CD4-positive, alpha-beta T cell treated with Interleukin-1 beta for 1 hour (primary cell): ENCODE data around the gene RAPGEF6.
"Not testable (repeated sequence)": the region's sequence is repeated elsewhere in the genome, so short reads cannot be mapped to it uniquely, and the experiment has no call there.

Experiments used
- DNase-seq, 2 donors: peaks; one replicate each; pipeline ENCODE4 v3.0.0-alpha.2; 2020 to 2022

The RAPGEF6 gene

DNA sequence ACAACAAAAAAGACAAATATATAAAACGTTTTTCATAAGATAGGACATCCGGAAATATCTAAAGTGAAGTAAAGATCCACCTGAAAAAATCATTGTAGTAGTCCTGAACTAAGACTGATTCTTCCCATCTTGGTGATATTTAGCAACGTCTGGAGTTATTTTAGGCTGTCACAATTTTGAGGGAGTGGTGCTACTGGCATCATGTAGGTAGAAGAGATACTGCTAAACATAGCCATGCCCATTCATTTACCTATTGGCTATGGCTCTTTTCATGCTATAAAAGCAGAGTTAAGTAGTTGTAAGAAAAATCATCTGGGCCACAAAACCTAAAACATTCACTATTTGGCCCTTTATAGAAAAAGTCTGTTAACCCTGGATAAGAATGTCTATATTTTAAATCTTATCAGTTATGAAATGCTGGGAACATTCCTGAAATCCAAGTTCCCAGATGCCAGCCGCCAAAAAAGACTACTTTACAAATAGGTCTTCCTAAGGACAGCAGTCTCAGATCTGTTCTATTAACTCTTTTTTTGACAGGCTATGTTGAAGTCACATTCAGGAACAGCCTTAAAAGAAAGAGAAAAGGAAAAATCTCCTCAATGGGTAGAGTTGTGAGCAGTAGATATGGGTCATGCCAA, 27.0 kb downstream of the RAPGEF6 start:
- DNase-seq = no peak

GRCh38 chr5:131607418-131607817, 27.6 kb downstream of the RAPGEF6 start:
- DNase-seq = no peak

DNA sequence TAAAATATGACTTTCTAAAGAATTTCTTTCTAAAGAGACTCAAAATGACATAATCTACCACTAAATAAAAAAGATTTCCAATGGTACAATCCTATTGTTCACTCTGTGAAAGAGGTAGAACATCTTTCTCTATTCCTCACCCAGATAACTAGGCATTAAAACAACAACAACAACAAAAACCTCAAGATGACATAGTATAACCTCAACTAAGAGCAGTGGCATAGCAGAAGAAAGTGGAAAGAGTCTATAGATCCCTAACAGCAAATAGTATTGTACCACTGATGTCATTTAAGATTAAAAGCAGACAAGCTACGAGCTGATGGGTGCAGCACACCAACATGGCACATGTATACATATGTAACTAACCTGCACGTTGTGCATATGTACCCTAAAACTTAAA, 29.9 kb downstream of the RAPGEF6 start:
- DNase-seq = no peak

- peak in 1 of 2 donors; percentile 42 for DNase-seq
Observed at GRCh38 chr5:131595088-131596033, 39.7 kb downstream of the RAPGEF6 start.

DNA sequence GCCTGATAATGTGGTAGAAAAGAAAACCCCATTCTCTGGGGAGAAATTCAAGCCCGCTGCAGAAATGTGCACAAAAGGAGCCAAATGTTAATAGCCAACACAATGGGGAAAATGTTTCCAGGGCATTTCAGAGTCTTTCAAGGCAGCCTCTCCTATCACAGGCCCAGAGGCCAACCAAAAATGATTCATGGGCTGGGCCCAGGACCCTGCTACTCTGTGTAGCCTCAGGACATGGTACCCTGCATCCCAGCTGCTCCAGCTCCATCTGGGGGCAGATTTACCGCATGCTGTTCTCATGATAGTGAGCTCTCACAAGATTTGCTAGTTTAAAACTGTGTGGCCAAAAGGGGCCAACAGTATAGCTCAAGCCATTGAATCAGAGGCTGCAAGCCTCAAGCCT, 41.1 kb downstream of the RAPGEF6 start:
- no peak for DNase-seq

DNA sequence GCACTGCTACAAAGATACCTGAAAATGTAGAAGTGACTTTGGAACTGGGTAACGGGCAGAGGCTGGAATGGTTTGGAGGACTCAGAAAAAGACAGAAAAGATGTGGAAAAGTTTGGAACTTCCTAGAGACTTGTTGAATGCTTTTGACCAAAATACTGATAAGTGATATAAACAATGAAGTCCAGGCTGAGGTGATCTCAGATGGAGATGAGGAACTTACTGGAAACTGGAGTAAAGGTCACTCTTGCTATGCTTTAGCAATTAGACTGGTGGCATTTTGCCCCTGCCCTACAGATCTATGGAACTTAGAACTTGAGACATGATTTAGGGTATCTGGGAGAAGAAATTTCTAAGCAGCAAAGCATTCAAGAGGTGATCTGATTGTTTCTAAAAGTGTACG, 41.6 kb downstream of the RAPGEF6 start:
- DNase-seq = not testable (repeated sequence)

DNA sequence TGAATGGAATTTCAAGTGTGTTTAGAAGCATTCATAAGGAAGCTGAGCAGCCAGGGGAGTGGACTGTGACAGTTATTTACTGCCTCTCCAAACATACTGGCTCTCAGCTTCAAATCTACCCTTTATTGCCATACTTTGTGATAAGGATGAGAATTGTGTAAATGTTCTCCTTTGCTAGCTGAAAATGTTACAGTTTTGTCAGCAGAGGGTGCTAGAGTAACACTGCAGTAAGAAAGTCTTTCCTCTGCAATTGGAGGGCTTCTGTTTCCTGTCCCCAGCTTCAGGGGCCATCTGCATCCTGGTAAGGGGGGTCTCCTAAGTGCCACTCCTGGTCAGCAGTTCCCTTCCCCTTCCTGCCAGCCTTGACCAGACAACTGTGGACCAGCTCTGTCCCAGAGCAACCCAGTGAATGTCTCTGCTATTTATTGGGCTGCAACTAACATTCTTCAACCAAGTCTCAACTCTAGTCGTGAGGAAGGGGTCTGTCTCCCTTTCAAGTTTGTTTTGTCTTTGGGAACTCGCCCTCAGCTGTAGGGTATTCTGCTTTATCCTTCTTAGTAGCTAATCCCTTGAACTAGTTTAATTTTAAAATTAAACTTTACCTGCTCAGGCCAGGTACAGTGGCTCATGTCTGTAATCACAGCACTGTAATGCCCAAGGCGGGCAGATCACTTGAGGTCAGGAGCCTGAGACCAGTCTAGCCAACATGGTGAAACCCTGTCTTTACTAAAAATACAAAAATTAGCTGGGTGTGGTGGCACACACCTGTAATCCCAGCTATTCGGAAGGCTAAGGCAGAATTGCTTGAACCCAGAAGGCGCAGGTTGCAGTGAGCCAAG, 45.3 kb downstream of the RAPGEF6 start:
- DNase-seq = peak; percentile 18 to 65

- no peak for DNase-seq
Observed at GRCh38 chr5:131587541-131587940, 47.5 kb downstream of the RAPGEF6 start.

DNA sequence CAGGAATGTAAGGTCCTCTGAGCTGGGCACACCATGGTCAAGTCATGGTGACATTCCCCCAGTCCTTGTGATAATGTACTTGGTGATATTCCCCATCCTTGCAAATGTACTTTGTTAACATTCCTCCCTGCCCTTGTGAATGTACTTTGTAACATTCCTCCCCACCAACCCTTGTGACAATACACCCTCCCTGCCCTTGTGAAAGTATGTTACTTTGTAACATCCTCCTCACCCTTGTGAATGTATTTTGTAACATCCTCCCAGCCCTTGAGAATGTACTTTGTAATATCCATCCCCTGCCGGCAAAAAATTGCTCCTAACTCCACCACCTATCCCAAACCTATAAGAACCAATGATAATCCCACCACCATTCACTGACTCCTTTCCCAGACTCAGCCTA, 53.3 kb downstream of the RAPGEF6 start:
- DNase-seq = no peak

DNA sequence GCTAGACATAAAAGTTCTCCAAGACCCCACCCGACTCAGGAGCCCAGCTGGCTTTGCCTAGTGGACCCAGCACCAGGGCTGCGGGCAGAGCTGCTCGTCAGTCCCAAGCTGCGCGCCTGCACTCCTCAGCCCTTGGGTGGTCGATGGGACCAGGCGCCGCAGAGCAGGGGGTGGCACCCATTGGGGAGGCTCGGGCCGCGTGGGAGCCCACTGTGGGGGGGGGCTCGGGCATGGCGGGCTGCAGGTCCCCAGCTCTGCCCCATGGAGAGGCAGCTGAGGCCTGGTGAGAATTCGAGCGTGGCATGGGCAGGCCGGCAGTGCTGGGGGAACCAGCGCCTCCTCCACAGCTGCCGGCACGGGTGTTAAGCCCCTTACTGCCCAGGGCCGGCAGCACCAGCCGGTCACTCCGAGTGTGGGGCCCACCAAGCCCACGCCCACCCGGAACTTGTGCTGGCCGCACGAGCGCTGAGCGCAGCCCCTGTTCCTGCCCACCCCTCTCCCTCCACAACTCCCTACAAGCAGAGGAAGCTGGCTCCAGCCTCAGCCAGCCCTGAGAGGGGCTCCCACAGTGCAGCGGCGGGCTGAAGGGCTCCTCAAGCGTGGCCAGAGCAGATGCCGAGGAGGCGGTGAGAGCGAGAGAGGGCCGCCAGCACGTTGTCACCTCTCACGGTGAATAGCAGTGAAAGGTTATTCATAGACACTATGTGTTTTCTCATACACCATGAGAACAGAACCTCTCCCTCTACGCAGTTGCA, 54.9 kb downstream of the RAPGEF6 start:
- no peak for DNase-seq

- no peak for DNase-seq
Observed at GRCh38 chr5:131575660-131576227, 59.3 kb downstream of the RAPGEF6 start.

DNA sequence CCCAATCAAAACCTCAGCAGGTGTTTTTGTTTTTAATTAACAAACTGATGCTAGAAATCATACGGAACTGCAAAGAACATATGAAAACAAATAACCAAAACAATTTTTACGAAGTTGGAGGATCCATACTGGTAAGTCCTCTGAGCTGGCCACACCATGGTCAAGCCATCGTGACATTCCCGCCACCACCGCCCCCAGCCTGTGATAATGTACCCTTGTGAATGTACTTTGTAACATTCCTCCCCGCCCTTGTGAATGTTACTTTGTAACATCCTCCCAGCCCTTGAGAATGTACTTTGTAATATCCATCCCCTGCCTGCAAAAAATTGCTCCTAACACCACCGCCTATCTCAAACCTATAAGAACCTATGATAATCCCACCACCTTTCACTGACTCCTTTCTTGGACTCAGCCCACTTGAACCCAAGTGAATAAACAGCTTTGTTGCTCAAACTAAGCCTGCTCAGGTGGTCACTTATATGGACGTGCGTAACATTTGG, 63.3 kb downstream of the RAPGEF6 start:
- DNase-seq = no peak

DNA sequence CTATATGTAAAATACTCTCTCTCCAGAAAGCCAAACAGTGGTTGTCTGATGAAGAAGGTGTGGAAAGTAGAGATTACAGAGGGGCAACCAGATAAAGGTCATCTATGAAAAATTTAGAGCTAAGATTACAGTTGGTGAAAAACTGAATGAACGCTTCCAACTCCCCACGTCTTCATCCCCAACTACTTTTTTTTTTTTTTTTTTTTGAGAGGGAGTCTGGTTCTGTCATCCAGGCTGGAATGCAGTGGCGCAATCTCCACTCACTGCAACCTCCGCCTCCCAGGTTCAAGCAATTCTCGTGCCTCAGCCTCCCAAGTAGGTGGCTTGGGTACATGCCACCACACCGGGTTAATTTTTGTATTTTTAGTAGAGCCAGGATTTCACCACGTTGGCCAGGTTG, 64.3 kb downstream of the RAPGEF6 start:
- DNase-seq = no peak

GRCh38 chr5:131564229-131564652, 70.8 kb downstream of the RAPGEF6 start:
- no peak for DNase-seq

- no peak for DNase-seq
Observed at GRCh38 chr5:131563434-131564228, 71.4 kb downstream of the RAPGEF6 start.

- DNase-seq = no peak
Observed at GRCh38 chr5:131550606-131551005, 84.4 kb downstream of the RAPGEF6 start.

GRCh38 chr5:131548176-131548575, 86.9 kb downstream of the RAPGEF6 start:
- DNase-seq = peak in 1 of 2 donors; percentile 64

- no peak for DNase-seq
Observed at GRCh38 chr5:131545845-131546244, 89.2 kb downstream of the RAPGEF6 start.

DNA sequence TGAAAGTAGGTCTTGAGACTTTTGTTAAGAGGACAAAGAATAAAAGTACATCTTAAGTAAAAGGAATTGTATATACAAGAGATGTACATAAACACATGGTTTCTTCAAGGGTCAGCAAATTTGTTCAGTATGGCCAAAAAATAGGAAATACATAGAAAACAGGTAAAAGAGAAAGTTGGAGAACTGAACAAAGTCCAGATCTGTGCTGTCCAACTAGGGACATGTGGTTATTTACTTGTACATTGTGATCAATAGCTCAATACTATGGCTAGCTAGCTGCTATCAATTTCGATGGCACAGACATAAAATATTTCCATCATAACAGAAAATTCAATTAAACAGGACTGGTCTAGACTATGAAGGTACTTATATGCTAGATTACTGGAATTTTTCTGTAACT, 92.3 kb downstream of the RAPGEF6 start:
- DNase-seq = no peak

DNA sequence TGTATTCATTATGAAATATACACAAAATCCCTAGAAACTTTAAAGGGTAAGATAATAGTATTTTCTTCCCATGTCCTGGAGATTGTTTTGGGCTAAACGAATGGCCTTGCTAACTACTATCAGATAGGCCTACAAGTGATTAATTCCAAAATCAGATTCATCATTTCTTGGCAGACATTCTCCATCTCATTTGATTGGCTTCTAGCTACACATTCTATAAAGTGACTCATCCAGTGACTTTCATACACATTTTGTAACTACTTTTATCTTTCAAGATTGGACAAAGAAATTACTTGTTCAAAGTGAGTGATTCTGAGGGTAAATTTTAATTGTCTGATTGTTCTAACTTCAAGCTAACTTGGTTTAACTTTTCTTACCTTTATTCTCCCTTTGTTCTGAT, 93.3 kb downstream of the RAPGEF6 start:
- DNase-seq = no peak

DNA sequence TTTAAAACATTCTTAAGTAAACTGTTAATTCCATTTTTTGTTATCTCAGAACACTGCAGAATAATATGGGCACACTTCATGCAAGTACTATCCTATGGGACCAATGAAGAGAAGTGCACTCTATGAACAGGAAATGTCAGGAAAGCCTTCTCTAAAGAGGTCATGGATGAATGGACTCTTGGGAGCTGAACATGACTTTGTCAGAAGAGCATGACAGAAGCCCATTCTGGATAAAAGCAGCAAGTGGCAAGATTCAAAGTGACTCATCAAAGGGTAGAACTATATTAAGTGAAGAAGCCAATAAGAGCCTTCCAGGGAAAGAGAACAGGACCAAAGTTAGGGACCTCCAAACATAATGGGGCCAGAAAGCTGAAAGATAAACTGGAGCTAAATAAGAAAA, 94.0 kb downstream of the RAPGEF6 start:
- no peak for DNase-seq
